HUES64 (cell line): ENCODE data around the gene RNF39. TPM values are rescaled to one million over a fixed set of nuclear protein-coding genes. Genes with fewer than 3 reads are reported as not detected.
A peak's percentile ranks its signal among the peaks of the same experiment; 100 is the strongest.
"Not testable (repeated sequence)": the region's sequence is repeated elsewhere in the genome, so short reads cannot be mapped to it uniquely, and the experiment has no call there.

Source experiments
- H3K27ac ChIP-seq: 2 replicates; pipeline ENCODE4 v1.7.0; 2013; ENCODE audit warnings: low read depth, low read length, inconsistent platforms
- H3K27me3 ChIP-seq: 2 replicates; pipeline ENCODE4 v1.6.1; 2013; ENCODE audit warnings: mild to moderate bottlenecking, low read length; ENCODE audit not compliant: insufficient read depth
- H3K36me3 ChIP-seq: 2 replicates; pipeline ENCODE4 v1.6.1; 2013; ENCODE audit warnings: mild to moderate bottlenecking, low read length; ENCODE audit not compliant: insufficient read depth
- H3K4me1 ChIP-seq: 2 replicates; pipeline ENCODE4 v1.6.1; 2013; ENCODE audit warnings: mild to moderate bottlenecking, low read length, moderate library complexity; ENCODE audit not compliant: insufficient read depth
- H3K4me3 ChIP-seq: 2 replicates; pipeline ENCODE4 v1.5.1; 2013; ENCODE audit warnings: mild to moderate bottlenecking, low read length, moderate library complexity
- H3K9ac ChIP-seq: 2 replicates; pipeline ENCODE4 v1.6.1; 2013; ENCODE audit warnings: mild to moderate bottlenecking, low read depth, low read length
- H3K9me3 ChIP-seq: 2 replicates; pipeline ENCODE4 v1.6.1; 2013; ENCODE audit warnings: low read depth, low read length; ENCODE audit not compliant: insufficient read depth
- WGBS: fragments of 150-250, 120-280 bp; methylation state at CpG from one replicate; pipeline ENCODE4 v1.1.7; 2013; ENCODE audit warnings: missing lambda C conversion rate; 5-methylcytosine and 5-hydroxymethylcytosine counted together
- polyA plus RNA-seq, 2 experiments: library from polyadenylated mRNA; stranded (reverse); fragments of 50-300 nt; gene quantifications; one replicate each; pipeline ENCODE4 v1.2.3, GENCODE V29; 2013

The RNF39 gene
- polyA plus RNA-seq (2013, experiment 1 of 2): 0.20 TPM
- 0.19 TPM for polyA plus RNA-seq (2013, experiment 2 of 2)

DNA sequence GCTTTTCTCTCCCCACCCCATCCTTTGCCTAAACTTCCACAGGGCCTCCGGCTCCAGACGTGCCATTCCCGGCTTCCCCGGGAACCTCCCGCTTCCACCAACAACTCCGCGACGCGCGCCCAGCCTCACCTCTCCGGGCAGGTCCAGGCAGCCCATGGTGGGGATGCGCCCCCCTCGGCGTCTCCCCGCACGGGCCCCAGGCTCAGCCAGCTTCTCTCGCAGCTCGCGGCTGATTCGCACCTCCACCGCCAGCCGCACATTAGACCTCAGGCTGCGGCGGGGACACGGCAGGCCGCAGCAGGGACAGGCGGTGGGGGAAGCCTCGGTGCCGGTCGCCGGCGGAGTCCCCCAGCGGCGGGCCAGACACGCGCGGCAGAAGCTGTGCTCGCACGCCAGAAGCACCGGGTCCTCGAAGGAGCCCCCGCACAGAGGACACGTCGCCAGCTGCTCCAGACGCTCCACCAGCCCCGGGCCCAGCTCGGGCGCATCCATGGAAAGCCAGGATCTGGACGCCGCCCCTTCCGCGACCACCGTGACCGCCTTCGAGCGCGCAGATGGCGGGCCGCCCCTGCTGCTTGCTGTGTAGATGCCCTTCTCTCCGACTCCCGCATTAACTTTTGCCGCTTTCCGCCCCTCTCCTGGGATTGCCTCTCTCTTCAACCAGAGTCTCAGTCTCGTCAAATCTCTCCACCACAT lies at the start of gene RNF39:
TSS of gene RNF39 (minus strand) at position 676 of the 696 bp plus-strand sequence. CDS start at position 492, 184 bp downstream.
- Histone ChIP-seq H3K9ac (no peak within 1 kb of the TSS), H3K36me3 (no peaks in the 10 kb centered on the region), H3K27ac (no peak within 1 kb of the TSS), H3K9me3 (no peaks in the 10 kb centered on the region), H3K27me3 (peaks cover 100% of the 10 kb centered on the region), H3K4me3 (peak within 1 kb of the TSS; percentile 59), H3K4me1 (0 out of 2 replicates have a peak, but pooled peaks cover 5% of the 10 kb centered on the region)
- WGBS: under 1% methylated on average over 64 of the region's 64 CpGs

- 73% methylated on average over 2 of the region's 2 CpGs for WGBS
- H3K9ac ChIP-seq: no peak overlapping the region
- peaks cover 34% of the 10 kb centered on the region for H3K27me3 ChIP-seq
- H3K4me1 ChIP-seq: no peaks in the 10 kb centered on the region
- no peak overlapping the region for H3K4me3 ChIP-seq
- no peaks in the 10 kb centered on the region for H3K9me3 ChIP-seq
- H3K27ac ChIP-seq: no peak overlapping the region
- H3K36me3 ChIP-seq: no peaks in the 10 kb centered on the region
Measured at GRCh38 chr6:30122515-30122914, 46.9 kb upstream of the RNF39 start.

DNA sequence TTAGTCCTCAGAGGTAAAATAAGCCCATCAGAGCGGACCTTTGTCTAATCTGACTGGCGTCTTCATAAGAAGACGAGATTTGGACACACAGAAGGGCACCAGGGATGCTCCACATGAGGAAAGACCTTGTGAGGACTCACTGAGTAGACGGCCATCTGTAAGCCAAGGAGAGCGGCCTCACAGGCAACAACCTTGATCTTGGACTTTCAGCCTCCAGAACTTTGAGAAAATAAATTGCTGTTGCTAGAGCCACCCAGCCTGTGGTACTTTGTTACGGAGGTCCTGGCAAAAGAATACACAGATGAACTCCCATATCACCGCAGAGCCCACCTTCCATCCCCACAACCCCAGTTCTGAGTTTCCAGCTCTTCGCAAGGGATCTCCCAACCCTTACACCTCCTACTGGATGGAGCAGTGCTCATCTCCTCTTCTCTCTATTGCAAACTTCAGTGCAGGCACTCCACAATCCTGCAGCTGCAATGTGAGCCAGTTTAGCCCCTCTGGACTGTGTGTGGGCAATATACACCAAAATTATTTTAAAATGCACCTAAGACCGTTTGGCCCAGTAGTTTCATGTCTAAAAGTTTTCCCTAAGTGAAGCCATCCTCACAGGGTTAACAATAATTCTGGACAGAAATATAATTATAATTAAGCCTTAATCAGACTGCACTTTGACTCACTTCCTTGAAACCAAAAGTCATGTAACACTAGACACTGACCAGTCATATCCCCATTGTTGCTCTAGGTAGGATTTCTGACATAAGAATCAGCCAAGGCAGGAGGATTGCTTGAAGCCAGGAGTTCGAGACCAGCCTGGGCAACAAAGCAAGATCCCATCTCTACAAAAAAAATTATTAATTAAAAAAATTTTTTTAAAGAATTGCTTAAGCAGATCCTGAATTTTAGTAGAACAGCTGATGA lies 46.1 kb upstream of the RNF39 start:
- Histone ChIP-seq H3K27me3 (peaks cover 26% of the 10 kb centered on the region), H3K36me3 (no peaks in the 10 kb centered on the region), H3K4me1 (no peaks in the 10 kb centered on the region), H3K27ac (no peak overlapping the region), H3K4me3 (no peak overlapping the region), H3K9ac (no peak overlapping the region), H3K9me3 (no peaks in the 10 kb centered on the region)
- WGBS: 90% methylated on average over 9 of the region's 10 CpGs

DNA sequence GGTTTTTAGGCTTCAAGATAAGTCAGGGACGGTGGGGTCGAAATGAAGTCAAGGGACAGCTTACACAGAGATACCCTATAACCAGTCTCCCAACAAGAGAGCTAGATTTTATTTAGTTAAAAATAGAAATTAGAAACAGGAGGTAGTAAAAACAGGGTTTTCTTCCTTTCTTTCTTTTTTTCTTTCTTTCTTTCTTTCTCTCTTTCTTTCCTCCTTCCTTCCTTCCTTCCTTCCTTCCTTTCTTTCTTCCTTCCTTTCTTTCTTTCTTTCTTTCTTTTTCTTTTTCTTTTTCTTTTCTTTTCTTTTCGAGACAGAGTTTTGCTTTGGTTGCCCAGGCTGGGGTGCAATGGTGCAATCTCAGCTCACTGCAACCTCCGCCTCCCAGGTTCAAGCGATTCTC lies 43.1 kb upstream of the RNF39 start:
- not testable (repeated sequence) for H3K36me3 ChIP-seq, H3K9ac ChIP-seq, H3K27ac ChIP-seq, H3K9me3 ChIP-seq, H3K4me1 ChIP-seq, H3K4me3 ChIP-seq
- WGBS: 98% methylated on average over 3 of the region's 5 CpGs
- H3K27me3 ChIP-seq: peaks cover 12% of the 10 kb centered on the region

DNA sequence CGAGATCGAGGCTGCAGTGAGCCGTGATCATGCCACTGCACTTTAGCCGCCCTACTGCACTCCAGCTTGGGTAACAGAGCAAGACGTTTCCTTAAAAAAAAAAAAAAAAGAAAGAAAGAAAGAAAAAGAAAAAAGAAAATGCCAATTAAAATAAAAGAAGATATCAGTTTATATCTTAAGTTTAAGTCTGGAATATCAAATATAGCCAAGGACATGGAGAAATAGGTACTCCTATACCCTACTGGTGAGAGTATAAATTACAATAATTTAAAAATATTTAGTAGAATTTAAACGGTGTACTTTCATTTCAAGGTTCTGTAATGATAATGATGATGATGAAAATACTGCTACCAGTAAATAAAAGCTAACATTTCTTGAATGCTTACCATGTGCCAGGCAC lies 41.2 kb upstream of the RNF39 start:
- no peak overlapping the region for H3K4me3 ChIP-seq
- no peak overlapping the region for H3K9ac ChIP-seq
- no peaks in the 10 kb centered on the region for H3K4me1 ChIP-seq
- no peaks in the 10 kb centered on the region for H3K36me3 ChIP-seq
- WGBS: 97% methylated on average over 4 of the region's 6 CpGs
- no peak overlapping the region for H3K27ac ChIP-seq
- peaks cover 32% of the 10 kb centered on the region for H3K27me3 ChIP-seq
- H3K9me3 ChIP-seq: no peaks in the 10 kb centered on the region

GRCh38 chr6:30113841-30114240 lies 38.3 kb upstream of the RNF39 start:
- H3K9me3 ChIP-seq: no peaks in the 10 kb centered on the region
- H3K4me3 ChIP-seq: no peak overlapping the region
- no peaks in the 10 kb centered on the region for H3K36me3 ChIP-seq
- peaks cover 56% of the 10 kb centered on the region for H3K27me3 ChIP-seq
- no peak overlapping the region for H3K27ac ChIP-seq
- no peaks in the 10 kb centered on the region for H3K4me1 ChIP-seq
- WGBS: 86% methylated on average over 1 of the region's 1 CpG
- no peak overlapping the region for H3K9ac ChIP-seq

DNA sequence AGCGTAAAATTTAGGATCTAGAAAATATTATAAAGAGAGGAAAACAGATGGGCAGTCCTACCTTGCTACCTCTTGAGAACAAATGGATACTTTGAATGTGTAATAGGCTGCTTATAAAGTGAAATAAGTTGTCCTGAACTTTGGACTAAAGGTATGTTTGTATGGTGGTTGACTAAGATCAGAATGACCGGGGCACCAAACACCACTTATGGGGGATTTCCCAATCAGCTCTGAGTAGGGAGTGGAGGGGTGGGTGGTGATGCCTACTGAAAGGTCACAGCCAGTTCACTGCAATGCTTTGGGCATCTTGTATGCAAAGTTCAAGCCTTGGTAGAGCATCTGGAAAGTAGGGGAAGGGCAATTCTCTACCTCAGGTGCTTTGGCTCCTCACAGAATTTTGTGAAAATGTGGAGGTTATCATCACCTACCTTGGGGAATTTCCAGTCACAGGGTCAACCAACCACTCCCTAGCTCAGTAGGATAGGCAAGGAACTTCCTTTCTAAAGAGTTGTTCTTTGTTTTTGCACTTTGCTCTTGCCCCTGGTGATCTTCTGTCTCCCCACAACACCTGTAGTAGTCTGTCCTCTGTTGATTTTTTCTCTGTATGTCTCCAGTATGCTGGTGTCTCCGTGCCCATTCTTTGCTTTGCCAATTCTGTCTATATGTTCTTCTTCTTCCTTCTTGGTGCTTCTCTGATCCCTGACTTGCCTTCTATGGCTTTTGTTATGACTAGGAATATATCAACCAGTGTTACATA lies 37.6 kb upstream of the RNF39 start, which contains the start of gene TRIM31:
TSS of gene TRIM31 (minus strand) at position 88 of the 757 bp plus-strand sequence. CDS start 285 bp downstream, outside the sequence.
- WGBS: 87% methylated on average over 3 of the region's 3 CpGs
- Histone ChIP-seq H3K27ac (no peak within 1 kb of the TSS), H3K36me3 (no peaks in the 10 kb centered on the region)

DNA sequence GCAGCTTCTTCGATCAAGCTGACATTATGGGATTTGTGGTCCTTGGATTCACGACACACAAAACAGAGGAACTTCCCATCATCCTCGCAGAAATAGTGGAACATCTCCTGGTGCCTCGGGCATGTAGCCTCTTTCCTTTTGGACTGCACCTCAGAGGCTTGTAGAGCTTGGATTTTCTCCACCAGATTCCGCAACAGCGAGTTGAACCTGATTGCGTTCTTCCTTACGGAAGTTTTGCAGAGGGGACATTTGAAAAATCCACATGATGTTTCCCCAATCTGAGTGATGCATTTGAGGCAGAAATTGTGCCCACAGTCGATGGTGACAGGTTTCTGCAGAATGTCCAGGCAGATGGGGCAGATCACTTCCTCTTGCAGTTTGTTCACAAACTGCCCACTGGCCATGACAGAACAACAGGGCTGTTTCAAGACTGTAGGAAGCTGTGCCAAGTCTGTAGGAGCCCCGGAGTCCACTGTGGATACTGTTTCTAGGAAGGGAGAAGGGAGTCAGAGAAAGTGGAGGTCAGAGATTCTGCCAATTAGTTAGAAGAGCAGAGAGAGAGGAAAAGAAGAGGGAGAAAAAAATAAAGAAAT lies 36.9 kb upstream of the RNF39 start:
- no peak overlapping the region for H3K4me3 ChIP-seq
- no peak overlapping the region for H3K9ac ChIP-seq
- H3K4me1 ChIP-seq: no peaks in the 10 kb centered on the region
- H3K9me3 ChIP-seq: no peaks in the 10 kb centered on the region
- 82% methylated on average over 10 of the region's 10 CpGs for WGBS
- no peaks in the 10 kb centered on the region for H3K36me3 ChIP-seq
- H3K27me3 ChIP-seq: peaks cover 62% of the 10 kb centered on the region
- no peak overlapping the region for H3K27ac ChIP-seq

More for the DNA sequence above, 37.6 kb upstream of the RNF39 start, which contains the start of gene TRIM31:
- Histone ChIP-seq H3K4me1 (no peaks in the 10 kb centered on the region), H3K9me3 (no peaks in the 10 kb centered on the region), H3K4me3 (no peak within 1 kb of the TSS), H3K9ac (no peak within 1 kb of the TSS), H3K27me3 (peaks cover 59% of the 10 kb centered on the region)

DNA sequence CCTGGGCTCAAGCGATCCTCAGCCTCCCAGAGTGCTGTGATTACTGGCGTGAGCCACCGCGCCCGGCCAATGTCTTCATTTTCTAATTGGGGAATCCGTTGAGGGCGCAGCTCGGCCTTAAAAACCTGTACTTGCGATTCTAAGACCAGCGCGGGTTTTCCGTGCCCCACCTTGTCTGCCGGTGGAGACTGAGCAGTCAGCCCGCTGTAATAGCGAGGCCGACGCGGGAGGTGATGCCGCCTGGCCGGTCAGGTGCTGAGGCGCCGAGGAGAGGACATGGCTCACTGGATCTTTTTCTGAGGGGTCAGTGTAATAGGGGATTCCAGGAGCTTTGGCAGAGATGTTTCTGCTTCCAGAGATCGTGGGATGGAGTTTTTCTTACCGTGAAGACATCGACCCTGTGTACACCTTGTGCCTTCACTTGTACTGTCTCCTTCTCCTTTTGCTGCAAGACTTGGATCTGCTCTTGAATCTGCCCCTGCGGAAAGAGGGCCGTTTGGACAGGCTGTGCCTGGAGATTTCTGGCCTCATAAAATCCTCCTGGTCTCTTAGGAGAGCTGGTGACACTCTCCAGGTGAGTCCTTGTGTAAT lies 35.8 kb upstream of the RNF39 start:
- Histone ChIP-seq H3K36me3 (no peaks in the 10 kb centered on the region), H3K4me1 (no peaks in the 10 kb centered on the region), H3K9me3 (no peaks in the 10 kb centered on the region), H3K27ac (no peak overlapping the region), H3K9ac (no peak overlapping the region), H3K4me3 (no peak overlapping the region), H3K27me3 (peaks cover 63% of the 10 kb centered on the region)
- 92% methylated on average over 27 of the region's 27 CpGs for WGBS

DNA sequence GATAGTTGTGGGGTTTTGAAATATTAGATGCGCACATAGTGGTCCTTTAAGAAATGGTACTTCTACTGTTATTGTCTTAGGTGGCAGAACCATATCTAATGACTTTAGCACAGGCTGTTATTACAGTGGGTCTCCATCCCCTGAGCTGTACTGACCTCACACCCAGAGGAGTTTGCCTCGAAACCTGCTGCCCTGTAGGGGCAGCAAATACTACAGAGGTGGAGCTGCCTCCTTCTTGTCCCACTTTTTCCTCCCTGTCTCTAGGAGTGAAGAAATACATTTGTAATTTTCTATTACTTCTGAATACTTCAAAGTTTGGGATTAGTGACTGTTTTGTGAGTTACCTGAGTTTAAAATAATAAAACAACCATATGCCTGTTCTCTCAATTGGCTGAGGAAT lies 29.1 kb upstream of the RNF39 start:
- 72% methylated on average over 2 of the region's 2 CpGs for WGBS
- H3K27ac ChIP-seq: no peak overlapping the region
- H3K36me3 ChIP-seq: no peaks in the 10 kb centered on the region
- no peak overlapping the region for H3K9ac ChIP-seq
- peaks cover 16% of the 10 kb centered on the region for H3K4me1 ChIP-seq
- H3K4me3 ChIP-seq: no peak overlapping the region
- no peaks in the 10 kb centered on the region for H3K9me3 ChIP-seq
- H3K27me3 ChIP-seq: peaks cover 75% of the 10 kb centered on the region
